Nephron (organoid): ENCODE results near the gene SLC45A1.

Experiments
- H3K27ac Mint-ChIP-seq, 3 experiments: 2 replicates each; pipeline ENCODE4 v1.8.0; 2020; ENCODE audit warnings: mixed read lengths in 3 of 3, mild to moderate bottlenecking in 2 of 3, moderate library complexity in 1 of 3
- H3K27me3 Mint-ChIP-seq: 2 replicates; pipeline ENCODE4 v1.8.0; 2021; ENCODE audit warnings: low read depth, mild to moderate bottlenecking, moderate library complexity, mixed read lengths
- H3K36me3 Mint-ChIP-seq: 2 replicates; pipeline ENCODE4 v1.8.0; 2020; ENCODE audit warnings: low read depth, mixed read lengths
- H3K4me1 Mint-ChIP-seq: 2 replicates; pipeline ENCODE4 v1.8.0; 2020; ENCODE audit warnings: mixed read lengths
- H3K4me3 Mint-ChIP-seq, 3 experiments: 2 replicates each; pipeline ENCODE4 v1.8.0; 2020; ENCODE audit warnings: mild to moderate bottlenecking in 3 of 3, mixed read lengths in 3 of 3, moderate library complexity in 2 of 3
- H3K9me3 Mint-ChIP-seq: 2 replicates; pipeline ENCODE4 v1.8.0; 2020; ENCODE audit warnings: mixed read lengths
- TF ChIP-seq, protein P1 (sequence below), 3 experiments: fragments of 200-600 bp; sonication (generic); IDR thresholded peaks; one replicate each; pipeline ENCODE4 v1.5.0; 2021; ENCODE audit warnings: antibody characterized with exemption in 3 of 3; ENCODE audit not compliant: unreplicated experiment in 3 of 3

Gene SLC45A1

DNA sequence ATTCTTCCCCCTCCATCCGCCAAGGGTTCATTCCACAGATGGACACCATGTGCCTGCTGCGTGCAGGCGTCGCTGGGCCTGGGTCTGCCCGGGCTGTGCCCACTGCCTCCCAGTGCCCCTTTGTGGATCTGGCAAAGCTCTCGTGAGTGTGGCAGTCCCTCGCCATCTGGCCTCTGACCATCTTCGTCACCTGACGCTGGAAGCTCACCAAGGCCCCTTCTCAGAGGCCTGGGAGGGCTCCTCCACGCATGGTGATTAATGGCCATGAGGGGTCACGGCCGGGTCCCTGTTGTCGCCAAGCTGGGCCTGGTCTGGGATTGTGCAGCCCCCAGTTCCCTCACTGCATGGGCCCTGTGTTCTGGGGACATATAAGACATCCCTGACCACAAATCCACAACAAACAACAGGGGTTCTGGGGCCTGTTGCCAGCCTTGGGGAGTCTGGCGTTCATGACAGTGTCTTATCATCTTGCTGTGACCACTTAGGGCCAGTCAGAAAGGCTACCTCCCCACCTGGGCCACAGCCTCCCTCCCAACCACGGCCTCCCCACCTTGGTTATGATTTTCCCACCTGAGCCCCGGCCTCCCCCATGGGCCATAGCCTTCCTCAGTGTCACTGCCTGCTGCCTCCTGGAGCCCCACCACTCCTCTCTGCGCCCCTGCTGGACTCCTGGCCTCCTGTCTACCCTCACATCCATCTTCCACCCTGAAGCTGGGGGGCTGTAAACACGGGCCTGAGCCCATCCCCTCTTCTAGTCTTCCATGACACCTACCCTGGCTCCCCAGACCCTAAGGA is 27.9 kb downstream of the SLC45A1 start:
- H3K4me1 Mint-ChIP-seq, result peaks cover 25% of the 10 kb centered on the region
- H3K4me3 Mint-ChIP-seq, result no peak overlapping the region
- no peaks in the 10 kb centered on the region for H3K27me3 Mint-ChIP-seq
- H3K27ac Mint-ChIP-seq, result peak overlapping the region in 2 of 3 experiments; percentile 77 to 83
- TF ChIP-seq, protein P1, sequence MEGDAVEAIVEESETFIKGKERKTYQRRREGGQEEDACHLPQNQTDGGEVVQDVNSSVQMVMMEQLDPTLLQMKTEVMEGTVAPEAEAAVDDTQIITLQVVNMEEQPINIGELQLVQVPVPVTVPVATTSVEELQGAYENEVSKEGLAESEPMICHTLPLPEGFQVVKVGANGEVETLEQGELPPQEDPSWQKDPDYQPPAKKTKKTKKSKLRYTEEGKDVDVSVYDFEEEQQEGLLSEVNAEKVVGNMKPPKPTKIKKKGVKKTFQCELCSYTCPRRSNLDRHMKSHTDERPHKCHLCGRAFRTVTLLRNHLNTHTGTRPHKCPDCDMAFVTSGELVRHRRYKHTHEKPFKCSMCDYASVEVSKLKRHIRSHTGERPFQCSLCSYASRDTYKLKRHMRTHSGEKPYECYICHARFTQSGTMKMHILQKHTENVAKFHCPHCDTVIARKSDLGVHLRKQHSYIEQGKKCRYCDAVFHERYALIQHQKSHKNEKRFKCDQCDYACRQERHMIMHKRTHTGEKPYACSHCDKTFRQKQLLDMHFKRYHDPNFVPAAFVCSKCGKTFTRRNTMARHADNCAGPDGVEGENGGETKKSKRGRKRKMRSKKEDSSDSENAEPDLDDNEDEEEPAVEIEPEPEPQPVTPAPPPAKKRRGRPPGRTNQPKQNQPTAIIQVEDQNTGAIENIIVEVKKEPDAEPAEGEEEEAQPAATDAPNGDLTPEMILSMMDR (IDR thresholded peaks at IDR 0.05; ENCODE audit: unreplicated experiment in 3 of 3), result no peak
- peaks cover 6% of the 10 kb centered on the region for H3K36me3 Mint-ChIP-seq
- H3K9me3 Mint-ChIP-seq, result no peaks in the 10 kb centered on the region

DNA sequence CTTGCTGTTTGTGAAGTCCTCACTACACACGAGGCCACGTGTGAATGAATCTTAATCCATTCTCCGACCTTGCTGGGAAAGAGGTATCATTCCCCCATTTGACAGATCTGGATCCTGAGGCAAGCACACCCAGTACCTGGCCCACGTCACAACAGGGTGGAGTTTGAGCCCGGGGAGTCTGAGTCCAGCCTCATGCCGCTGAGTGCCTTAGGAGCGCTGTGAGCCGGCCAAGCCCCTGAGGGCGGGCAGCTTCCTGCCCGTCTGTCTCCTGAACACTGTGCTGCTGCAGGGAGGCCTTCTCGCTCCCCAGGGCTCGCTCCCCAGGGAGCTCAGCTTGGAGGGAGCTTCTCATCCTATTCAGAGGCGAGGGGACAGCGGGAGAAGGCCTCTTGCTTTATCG is 29.7 kb downstream of the SLC45A1 start:
- H3K27me3 Mint-ChIP-seq, result no peaks in the 10 kb centered on the region
- no peak overlapping the region for H3K4me3 Mint-ChIP-seq
- H3K4me1 Mint-ChIP-seq, result peaks cover 30% of the 10 kb centered on the region
- H3K9me3 Mint-ChIP-seq, result no peaks in the 10 kb centered on the region
- H3K27ac Mint-ChIP-seq, result peak overlapping the region in 1 of 3 experiments; percentile 44
- TF ChIP-seq, protein P1 (IDR thresholded peaks at IDR 0.05; ENCODE audit: unreplicated experiment in 3 of 3), result no peak
- H3K36me3 Mint-ChIP-seq, result peaks cover 12% of the 10 kb centered on the region

DNA sequence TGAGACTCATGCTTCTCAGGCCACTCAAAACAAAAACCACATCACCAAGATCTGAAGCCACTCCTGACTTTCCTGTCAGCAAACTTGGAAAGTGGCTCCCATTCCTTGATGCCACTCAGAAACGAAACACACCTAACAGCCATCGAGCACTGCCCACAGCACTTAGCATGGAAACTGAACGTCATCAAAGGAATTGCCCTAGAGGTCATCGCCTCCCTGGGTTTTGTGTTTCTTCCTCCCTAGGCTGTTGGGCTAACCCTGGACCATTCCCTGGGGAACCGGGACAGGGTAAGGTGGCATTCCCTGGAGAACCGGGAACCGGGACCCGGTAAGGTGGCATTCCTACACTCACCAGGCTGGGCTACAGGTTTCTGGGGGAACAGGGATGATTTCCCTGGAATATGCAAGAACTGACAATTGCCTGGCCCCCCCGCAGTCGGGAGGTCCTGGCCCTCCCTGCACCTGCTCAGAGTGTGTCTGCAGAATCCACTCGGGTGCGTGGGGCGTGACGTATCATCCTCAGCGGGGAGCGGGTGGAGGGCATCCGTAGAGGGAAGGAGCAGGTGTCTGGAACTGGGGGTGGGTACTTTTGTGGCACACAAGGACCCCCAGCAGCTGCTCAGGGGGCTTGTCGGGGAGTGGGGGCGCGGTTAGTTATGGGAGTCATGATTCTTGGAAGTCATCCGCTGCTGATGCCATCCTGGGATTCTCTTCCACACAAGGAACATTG is 30.3 kb downstream of the SLC45A1 start:
- Mint-ChIP-seq H3K9me3 (no peaks in the 10 kb centered on the region), H3K4me1 (peaks cover 33% of the 10 kb centered on the region), H3K27ac (peak overlapping the region in 1 of 3 experiments; percentile 44), H3K4me3 (no peak overlapping the region), H3K27me3 (peaks cover 4% of the 10 kb centered on the region), H3K36me3 (peaks cover 17% of the 10 kb centered on the region)
- TF ChIP-seq, protein P1 (IDR thresholded peaks at IDR 0.05; ENCODE audit: unreplicated experiment in 3 of 3), result no peak

DNA sequence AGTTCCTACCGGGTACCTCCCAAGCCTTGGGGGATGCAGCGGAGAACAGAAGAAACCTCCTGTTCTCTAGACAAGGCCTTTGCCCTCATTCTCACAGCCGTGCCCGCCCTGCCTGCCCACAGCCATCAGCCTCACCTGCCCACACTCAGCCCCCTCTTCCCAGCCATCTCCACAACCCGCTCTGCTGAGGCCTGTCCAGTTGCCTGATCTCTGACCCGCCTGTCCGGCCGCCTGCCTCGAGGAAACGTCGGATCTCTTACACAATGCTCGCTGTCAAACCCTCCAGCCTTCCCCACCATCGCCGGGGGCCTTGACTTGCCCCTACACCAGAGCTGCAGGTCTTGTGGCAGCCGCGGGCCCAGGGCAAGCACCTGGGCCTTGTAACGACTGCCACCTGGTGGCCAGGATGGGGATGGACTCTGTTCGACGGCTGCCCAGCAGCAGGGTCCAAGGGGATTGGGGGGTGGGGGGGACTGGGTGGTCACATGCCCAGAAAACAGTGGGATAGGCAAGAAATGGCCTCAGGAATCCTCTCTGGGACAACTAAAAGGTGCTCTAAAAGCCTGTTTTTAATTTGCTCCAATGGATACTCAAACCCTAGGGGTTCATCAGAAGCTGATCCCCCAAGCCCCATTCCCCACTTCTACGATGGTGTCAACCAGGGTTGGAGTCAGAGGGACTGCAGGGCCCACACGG is 31.0 kb downstream of the SLC45A1 start:
- Mint-ChIP-seq H3K9me3 (no peaks in the 10 kb centered on the region), H3K27me3 (peaks cover 6% of the 10 kb centered on the region), H3K27ac (peak overlapping the region in 1 of 3 experiments; percentile 53), H3K4me3 (no peak overlapping the region), H3K36me3 (peaks cover 22% of the 10 kb centered on the region), H3K4me1 (peaks cover 28% of the 10 kb centered on the region)
- TF ChIP-seq, protein P1 (IDR thresholded peaks at IDR 0.05; ENCODE audit: unreplicated experiment in 3 of 3), result peak; percentile 75 to 84 (median 77)

DNA sequence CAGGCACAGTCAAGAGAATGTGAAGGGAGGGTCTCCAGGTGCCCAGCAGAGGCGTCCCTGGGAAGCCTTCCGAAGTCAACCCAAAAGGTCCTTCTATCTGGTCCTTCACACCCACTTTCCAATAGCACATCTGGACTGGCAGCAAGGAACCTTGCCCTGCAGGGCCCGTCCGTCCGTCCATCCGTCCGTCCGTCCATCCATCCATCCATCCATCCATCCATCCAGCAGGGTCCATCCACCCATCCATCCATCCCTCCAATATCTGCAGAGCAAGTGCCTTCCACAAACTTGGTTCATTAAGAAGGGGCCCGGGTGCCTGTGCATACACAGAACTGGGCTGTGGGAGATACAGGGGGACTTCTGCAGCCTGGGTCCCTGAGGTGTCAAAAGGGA is 31.6 kb downstream of the SLC45A1 start:
- H3K4me3 Mint-ChIP-seq, result no peak overlapping the region
- peaks cover 6% of the 10 kb centered on the region for H3K27me3 Mint-ChIP-seq
- H3K36me3 Mint-ChIP-seq, result peaks cover 25% of the 10 kb centered on the region
- no peaks in the 10 kb centered on the region for H3K9me3 Mint-ChIP-seq
- no peak overlapping the region for H3K27ac Mint-ChIP-seq
- TF ChIP-seq, protein P1 (IDR thresholded peaks at IDR 0.05; ENCODE audit: unreplicated experiment in 3 of 3), result no peak
- peaks cover 26% of the 10 kb centered on the region for H3K4me1 Mint-ChIP-seq
